ENCODE data around the gene ZNF136.
A peak's percentile ranks its signal among the peaks of the same experiment; 100 is the strongest.

- peak; percentile 92 to 97 (median 94) for TF ChIP-seq CTCF (IDR thresholded peaks at IDR 0.05)
- peak in 1 of 2 donors; percentile 2 for TF ChIP-seq POLR2A (IDR thresholded peaks at IDR 0.05)
Measured at GRCh38 chr19:12140545-12141404, 22.1 kb upstream of the ZNF136 start.

Data from heart left ventricle (tissue), 13 donors.